Measurements from ENCODE around the gene PROM1. TPM values are rescaled to one million over a fixed set of nuclear protein-coding genes. Genes with fewer than 3 reads are reported as not detected.
A peak's percentile ranks its signal among the peaks of the same experiment; 100 is the strongest.

PROM1 gene
- total and polyA plus RNA-seq, 2 of the 13 experiments (the other 11 are each of a cell fraction or from before 2014, with no cell fraction given), result 3.9 to 16.4 TPM

DNA sequence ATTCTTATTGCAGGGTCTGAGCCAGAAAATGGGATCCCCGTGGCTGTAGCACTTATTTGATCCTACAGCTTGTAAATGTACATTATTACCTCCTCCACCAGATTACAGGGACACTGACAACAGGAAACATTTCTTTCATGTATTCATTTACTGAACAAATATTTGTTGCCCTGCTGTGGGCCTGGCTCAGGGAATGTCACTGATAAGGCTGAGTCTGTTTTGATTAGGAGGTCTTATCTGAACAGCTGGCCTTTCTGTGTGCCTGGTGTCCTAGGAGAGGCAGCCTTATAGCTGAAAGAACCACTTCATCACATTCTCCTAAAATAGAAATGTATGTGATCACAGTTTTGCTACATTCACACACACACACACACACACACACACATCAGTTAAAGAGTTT is 45.5 kb upstream of the PROM1 start (continued):
- TF ChIP-seq, protein P1, sequence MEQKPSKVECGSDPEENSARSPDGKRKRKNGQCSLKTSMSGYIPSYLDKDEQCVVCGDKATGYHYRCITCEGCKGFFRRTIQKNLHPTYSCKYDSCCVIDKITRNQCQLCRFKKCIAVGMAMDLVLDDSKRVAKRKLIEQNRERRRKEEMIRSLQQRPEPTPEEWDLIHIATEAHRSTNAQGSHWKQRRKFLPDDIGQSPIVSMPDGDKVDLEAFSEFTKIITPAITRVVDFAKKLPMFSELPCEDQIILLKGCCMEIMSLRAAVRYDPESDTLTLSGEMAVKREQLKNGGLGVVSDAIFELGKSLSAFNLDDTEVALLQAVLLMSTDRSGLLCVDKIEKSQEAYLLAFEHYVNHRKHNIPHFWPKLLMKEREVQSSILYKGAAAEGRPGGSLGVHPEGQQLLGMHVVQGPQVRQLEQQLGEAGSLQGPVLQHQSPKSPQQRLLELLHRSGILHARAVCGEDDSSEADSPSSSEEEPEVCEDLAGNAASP (CRISPR knock-in tag; IDR thresholded peaks at IDR 0.05; ENCODE audit: borderline replicate concordance), result 0 out of 2 replicates have a peak, but pooled peaks have one; percentile 41
- TF ChIP-seq HOXA3 (CRISPR knock-in tag; IDR thresholded peaks at IDR 0.05) (peak; percentile 23; the same call in 1 of the 2 replicates), JUN (CRISPR knock-in tag; IDR thresholded peaks at IDR 0.05) (no peak), TFAP4 (IDR thresholded peaks at IDR 0.05; ENCODE audit: borderline replicate concordance, low read depth) (peak; percentile 97), MIER2 (CRISPR knock-in tag; IDR thresholded peaks at IDR 0.05) (no peak), NAIF1 (CRISPR knock-in tag; IDR thresholded peaks at IDR 0.05; ENCODE audit: borderline replicate concordance) (0 out of 2 replicates have a peak, but pooled peaks have one; percentile 33), SP5 (CRISPR knock-in tag; IDR thresholded peaks at IDR 0.05; ENCODE audit: borderline replicate concordance, low read depth) (peak; percentile 82), ATF5 (CRISPR knock-in tag; IDR thresholded peaks at IDR 0.05; ENCODE audit: low read depth) (no peak), IRF9 (CRISPR knock-in tag; IDR thresholded peaks at IDR 0.05; ENCODE audit: borderline replicate concordance) (no peak), RAD21 (CRISPR knock-in tag; IDR thresholded peaks at IDR 0.05) (no peak), ZSCAN29 (CRISPR knock-in tag; conservative IDR thresholded peaks at IDR 0.05) (0 out of 2 replicates have a peak, but pooled peaks have one; percentile 41), MZF1 (CRISPR knock-in tag; IDR thresholded peaks at IDR 0.05; ENCODE audit: borderline replicate concordance) (no peak), AKNA (CRISPR knock-in tag; IDR thresholded peaks at IDR 0.05; ENCODE audit: borderline replicate concordance) (no peak), GATAD2A (CRISPR knock-in tag; IDR thresholded peaks at IDR 0.05) (peak; percentile 84), ZSCAN22 (CRISPR knock-in tag; IDR thresholded peaks at IDR 0.05) (peak; percentile 95)
- TF ChIP-seq, protein P2, sequence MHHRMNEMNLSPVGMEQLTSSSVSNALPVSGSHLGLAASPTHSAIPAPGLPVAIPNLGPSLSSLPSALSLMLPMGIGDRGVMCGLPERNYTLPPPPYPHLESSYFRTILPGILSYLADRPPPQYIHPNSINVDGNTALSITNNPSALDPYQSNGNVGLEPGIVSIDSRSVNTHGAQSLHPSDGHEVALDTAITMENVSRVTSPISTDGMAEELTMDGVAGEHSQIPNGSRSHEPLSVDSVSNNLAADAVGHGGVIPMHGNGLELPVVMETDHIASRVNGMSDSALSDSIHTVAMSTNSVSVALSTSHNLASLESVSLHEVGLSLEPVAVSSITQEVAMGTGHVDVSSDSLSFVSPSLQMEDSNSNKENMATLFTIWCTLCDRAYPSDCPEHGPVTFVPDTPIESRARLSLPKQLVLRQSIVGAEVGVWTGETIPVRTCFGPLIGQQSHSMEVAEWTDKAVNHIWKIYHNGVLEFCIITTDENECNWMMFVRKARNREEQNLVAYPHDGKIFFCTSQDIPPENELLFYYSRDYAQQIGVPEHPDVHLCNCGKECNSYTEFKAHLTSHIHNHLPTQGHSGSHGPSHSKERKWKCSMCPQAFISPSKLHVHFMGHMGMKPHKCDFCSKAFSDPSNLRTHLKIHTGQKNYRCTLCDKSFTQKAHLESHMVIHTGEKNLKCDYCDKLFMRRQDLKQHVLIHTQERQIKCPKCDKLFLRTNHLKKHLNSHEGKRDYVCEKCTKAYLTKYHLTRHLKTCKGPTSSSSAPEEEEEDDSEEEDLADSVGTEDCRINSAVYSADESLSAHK (CRISPR knock-in tag; IDR thresholded peaks at IDR 0.05; ENCODE audit: borderline replicate concordance), result no peak
- TF ChIP-seq, protein P3, sequence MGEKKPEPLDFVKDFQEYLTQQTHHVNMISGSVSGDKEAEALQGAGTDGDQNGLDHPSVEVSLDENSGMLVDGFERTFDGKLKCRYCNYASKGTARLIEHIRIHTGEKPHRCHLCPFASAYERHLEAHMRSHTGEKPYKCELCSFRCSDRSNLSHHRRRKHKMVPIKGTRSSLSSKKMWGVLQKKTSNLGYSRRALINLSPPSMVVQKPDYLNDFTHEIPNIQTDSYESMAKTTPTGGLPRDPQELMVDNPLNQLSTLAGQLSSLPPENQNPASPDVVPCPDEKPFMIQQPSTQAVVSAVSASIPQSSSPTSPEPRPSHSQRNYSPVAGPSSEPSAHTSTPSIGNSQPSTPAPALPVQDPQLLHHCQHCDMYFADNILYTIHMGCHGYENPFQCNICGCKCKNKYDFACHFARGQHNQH (CRISPR knock-in tag; IDR thresholded peaks at IDR 0.05), result 0 out of 2 replicates have a peak, but pooled peaks have one; percentile 29

Data from HepG2 (cell line).